ENCODE measurements around the gene FMNL2.

FMNL2 gene

DNA sequence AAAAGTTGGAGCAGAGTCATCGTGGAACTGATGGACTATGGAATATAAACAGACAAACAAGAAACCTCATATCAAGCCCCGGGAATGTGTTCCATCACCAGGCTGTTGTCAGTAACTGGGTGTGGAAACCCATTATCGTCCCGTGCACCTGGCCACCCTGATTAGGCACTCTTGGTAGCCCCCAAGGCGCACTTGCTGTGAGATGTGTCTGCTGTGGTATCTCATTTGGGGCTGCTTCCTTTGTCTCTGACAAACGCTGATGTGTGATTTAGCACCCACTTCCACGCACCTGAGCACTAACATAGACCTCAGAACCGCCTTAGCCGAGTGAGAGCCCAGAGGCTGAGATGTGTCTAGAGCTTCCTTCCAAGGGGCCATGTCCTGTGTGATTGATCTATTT, 286.0 kb downstream of the FMNL2 start:
- Histone ChIP-seq H3K9me2 (replicated peaks; ENCODE audit: insufficient read depth, low read length) (no peaks in the 10 kb centered on the region), H3K4me3 (ENCODE audit: low read length) (no peak overlapping the region), H3K4me1 (ENCODE audit: low read length) (no peaks in the 10 kb centered on the region), H4K20me1 (ENCODE audit: insufficient read depth, low read length) (no peaks in the 10 kb centered on the region), H3F3A (ENCODE audit: insufficient read depth, low read length) (no peaks in the 10 kb centered on the region), H3K27me3 (replicated peaks; ENCODE audit: insufficient read depth, low read length) (no peaks in the 10 kb centered on the region), H2AFZ (ENCODE audit: low read length) (no peak overlapping the region), H3K9me3 (replicated peaks; ENCODE audit: insufficient read depth, low read length) (no peaks in the 10 kb centered on the region), H3K4me2 (ENCODE audit: low read depth, low read length) (no peak overlapping the region), H3K9ac (ENCODE audit: low read length) (no peak overlapping the region), H3K27ac (ENCODE audit: low read length) (no peak overlapping the region), H3K36me3 (replicated peaks; ENCODE audit: insufficient read depth, low read length) (no peaks in the 10 kb centered on the region), H3K79me2 (ENCODE audit: low read length) (no peaks in the 10 kb centered on the region)
- TF ChIP-seq EZH2phosphoT487 (IDR thresholded peaks at IDR 0.05; ENCODE audit: low read length) (no peak), EZH2 (optimal IDR thresholded peaks at IDR 0.05; ENCODE audit: low read depth, low read length) (no peak)
- TF ChIP-seq, protein P1, sequence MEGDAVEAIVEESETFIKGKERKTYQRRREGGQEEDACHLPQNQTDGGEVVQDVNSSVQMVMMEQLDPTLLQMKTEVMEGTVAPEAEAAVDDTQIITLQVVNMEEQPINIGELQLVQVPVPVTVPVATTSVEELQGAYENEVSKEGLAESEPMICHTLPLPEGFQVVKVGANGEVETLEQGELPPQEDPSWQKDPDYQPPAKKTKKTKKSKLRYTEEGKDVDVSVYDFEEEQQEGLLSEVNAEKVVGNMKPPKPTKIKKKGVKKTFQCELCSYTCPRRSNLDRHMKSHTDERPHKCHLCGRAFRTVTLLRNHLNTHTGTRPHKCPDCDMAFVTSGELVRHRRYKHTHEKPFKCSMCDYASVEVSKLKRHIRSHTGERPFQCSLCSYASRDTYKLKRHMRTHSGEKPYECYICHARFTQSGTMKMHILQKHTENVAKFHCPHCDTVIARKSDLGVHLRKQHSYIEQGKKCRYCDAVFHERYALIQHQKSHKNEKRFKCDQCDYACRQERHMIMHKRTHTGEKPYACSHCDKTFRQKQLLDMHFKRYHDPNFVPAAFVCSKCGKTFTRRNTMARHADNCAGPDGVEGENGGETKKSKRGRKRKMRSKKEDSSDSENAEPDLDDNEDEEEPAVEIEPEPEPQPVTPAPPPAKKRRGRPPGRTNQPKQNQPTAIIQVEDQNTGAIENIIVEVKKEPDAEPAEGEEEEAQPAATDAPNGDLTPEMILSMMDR (IDR thresholded peaks at IDR 0.05; ENCODE audit: low read length) = no peak
- DNase-seq = no peak

DNA sequence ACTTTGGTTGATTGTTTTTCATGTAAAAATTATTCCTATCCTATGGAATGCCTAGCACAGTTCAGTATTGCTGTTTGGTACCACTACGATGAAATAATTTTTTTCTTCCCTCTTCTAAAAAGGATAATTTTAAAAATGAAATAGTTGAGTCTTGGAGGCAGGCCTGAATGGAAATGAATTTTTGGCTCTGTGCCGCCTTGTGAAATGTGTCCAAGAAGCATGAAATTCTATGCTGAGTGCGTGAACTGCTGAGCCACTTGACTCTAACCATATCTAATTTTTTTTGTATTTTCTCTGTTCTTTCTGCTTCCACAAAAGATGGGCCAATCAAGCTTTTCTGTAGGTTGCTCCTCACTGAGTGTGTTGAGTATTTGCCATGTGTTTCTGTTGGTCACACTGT, 287.2 kb downstream of the FMNL2 start:
- H3K4me1 ChIP-seq (ENCODE audit: low read length) = no peaks in the 10 kb centered on the region
- DNase-seq = no peak
- no peak overlapping the region for H3K4me2 ChIP-seq (ENCODE audit: low read depth, low read length)
- no peak overlapping the region for H3K4me3 ChIP-seq (ENCODE audit: low read length)
- H3K79me2 ChIP-seq (ENCODE audit: low read length) = no peaks in the 10 kb centered on the region
- H2AFZ ChIP-seq (ENCODE audit: low read length) = no peak overlapping the region
- H3K9ac ChIP-seq (ENCODE audit: low read length) = no peak overlapping the region
- H3K27ac ChIP-seq (ENCODE audit: low read length) = no peak overlapping the region
- H3K9me3 ChIP-seq (replicated peaks; ENCODE audit: insufficient read depth, low read length) = no peaks in the 10 kb centered on the region
- H3K36me3 ChIP-seq (replicated peaks; ENCODE audit: insufficient read depth, low read length) = no peaks in the 10 kb centered on the region
- no peaks in the 10 kb centered on the region for H4K20me1 ChIP-seq (ENCODE audit: insufficient read depth, low read length)
- no peaks in the 10 kb centered on the region for H3K9me2 ChIP-seq (replicated peaks; ENCODE audit: insufficient read depth, low read length)
- TF ChIP-seq, protein P1 (IDR thresholded peaks at IDR 0.05; ENCODE audit: low read length) = no peak
- TF ChIP-seq EZH2phosphoT487 (IDR thresholded peaks at IDR 0.05; ENCODE audit: low read length) = no peak
- TF ChIP-seq EZH2 (optimal IDR thresholded peaks at IDR 0.05; ENCODE audit: low read depth, low read length) = no peak
- H3F3A ChIP-seq (ENCODE audit: insufficient read depth, low read length) = no peaks in the 10 kb centered on the region
- no peaks in the 10 kb centered on the region for H3K27me3 ChIP-seq (replicated peaks; ENCODE audit: insufficient read depth, low read length)

DNA sequence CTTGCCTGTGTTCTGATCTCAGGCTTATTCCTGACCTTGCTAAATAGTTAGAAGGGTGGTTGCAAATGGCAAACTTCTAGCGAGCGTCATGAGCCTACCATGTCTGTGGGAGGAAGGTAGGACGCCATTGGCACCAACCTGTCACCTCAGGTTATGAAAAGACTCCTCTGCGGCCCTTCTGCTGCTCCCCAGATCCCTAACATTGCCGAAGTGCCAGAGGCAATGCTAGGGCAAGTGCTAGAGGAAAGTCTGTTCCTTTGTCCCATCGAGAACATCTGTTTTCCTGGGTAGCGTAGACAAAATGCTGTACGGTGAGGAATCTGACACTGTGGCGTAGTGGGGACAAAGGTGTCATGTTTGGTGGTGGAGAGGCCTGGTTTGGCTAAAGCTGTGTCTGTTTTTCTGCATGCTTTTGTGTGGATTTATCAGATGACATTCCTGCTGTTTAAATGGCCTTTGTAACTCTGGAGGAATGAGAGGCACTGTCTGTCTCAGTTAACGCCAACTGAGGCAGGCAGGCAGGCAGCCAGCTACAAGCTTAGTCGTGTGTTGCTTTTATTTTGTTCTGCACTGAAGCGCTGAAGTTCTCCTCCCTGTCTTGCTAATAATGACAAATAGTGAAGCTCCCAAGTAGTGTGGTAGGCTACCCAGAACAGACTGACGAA, 288.2 kb downstream of the FMNL2 start:
- H3K36me3 ChIP-seq (replicated peaks; ENCODE audit: insufficient read depth, low read length) = no peaks in the 10 kb centered on the region
- DNase-seq = no peak
- H3K79me2 ChIP-seq (ENCODE audit: low read length) = no peaks in the 10 kb centered on the region
- no peak overlapping the region for H3K4me2 ChIP-seq (ENCODE audit: low read depth, low read length)
- H3K4me3 ChIP-seq (ENCODE audit: low read length) = no peak overlapping the region
- TF ChIP-seq, protein P1 (IDR thresholded peaks at IDR 0.05; ENCODE audit: low read length) = no peak
- TF ChIP-seq EZH2 (optimal IDR thresholded peaks at IDR 0.05; ENCODE audit: low read depth, low read length) (no peak), EZH2phosphoT487 (IDR thresholded peaks at IDR 0.05; ENCODE audit: low read length) (no peak)
- no peaks in the 10 kb centered on the region for H3K9me2 ChIP-seq (replicated peaks; ENCODE audit: insufficient read depth, low read length)
- H3K9ac ChIP-seq (ENCODE audit: low read length) = no peak overlapping the region
- no peaks in the 10 kb centered on the region for H3K9me3 ChIP-seq (replicated peaks; ENCODE audit: insufficient read depth, low read length)
- H3F3A ChIP-seq (ENCODE audit: insufficient read depth, low read length) = no peaks in the 10 kb centered on the region
- no peak overlapping the region for H3K27ac ChIP-seq (ENCODE audit: low read length)
- no peaks in the 10 kb centered on the region for H4K20me1 ChIP-seq (ENCODE audit: insufficient read depth, low read length)
- no peaks in the 10 kb centered on the region for H3K27me3 ChIP-seq (replicated peaks; ENCODE audit: insufficient read depth, low read length)
- H2AFZ ChIP-seq (ENCODE audit: low read length) = no peak overlapping the region
- H3K4me1 ChIP-seq (ENCODE audit: low read length) = no peaks in the 10 kb centered on the region

Measured in MM.1S (cell line).